ENCODE data around the gene MCC. TPM values are rescaled to one million over a fixed set of nuclear protein-coding genes. Genes with fewer than 3 reads are reported as not detected.

MCC gene
- total RNA-seq, 1 experiment from 2014 or later, result 0.41 TPM

DNA sequence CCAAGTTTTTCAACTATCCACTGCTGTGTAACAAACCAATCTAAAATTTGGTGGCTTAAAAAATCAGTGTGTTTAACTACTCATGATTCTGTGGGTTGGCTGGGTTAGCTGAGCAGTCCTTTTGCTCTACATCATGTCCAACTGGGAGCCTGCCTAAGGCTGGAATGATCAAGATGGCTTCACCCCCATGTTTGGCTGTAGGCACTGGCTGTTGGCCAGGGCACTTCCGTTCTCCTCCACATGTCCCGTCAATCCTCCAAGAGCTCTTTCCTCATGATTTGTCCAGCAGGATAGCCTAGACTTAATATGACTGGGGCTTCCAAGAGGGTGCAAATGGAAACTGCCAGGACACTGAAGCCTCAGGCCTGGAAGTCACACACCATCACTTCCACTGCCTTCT is 36.5 kb downstream of the MCC start:
- ATAC-seq (no peak), DNase-seq (ENCODE audit: low read depth, low spot score) (no peak)
- peaks cover 9% of the 10 kb centered on the region for H3K27me3 ChIP-seq (ENCODE audit: control insufficient read depth, insufficient read depth, low read length)
- ChIA-PET CTCF (no interaction called here), POLR2A (no interaction called here)
- BruUV-seq (replicated peaks), result no TSS peak
- in situ Hi-C loops (cut with HindIII; ENCODE audit: low pct_unique_long_range_greater_than_20kb, low sequenced_read_pairs), result no loop called here
- no peaks in the 10 kb centered on the region for H3K4me1 ChIP-seq (ENCODE audit: control insufficient read depth, insufficient read depth, low read length)
- no peaks in the 10 kb centered on the region for H3K36me3 ChIP-seq (ENCODE audit: control insufficient read depth, insufficient read depth, low read length)
- H3K27ac ChIP-seq (ENCODE audit: low read length), result no peak overlapping the region
- intact Hi-C loops (cut with micrococcal nuclease; ENCODE audit: unreplicated experiment), result no loop called here
- no peak overlapping the region for H3K4me3 ChIP-seq (ENCODE audit: low read depth in 2 of 2, low read length in 2 of 2)
- TF ChIP-seq POLR2AphosphoS5 (IDR thresholded peaks at IDR 0.05; ENCODE audit: low read depth, low read length) (no peak), CTCF (IDR thresholded peaks at IDR 0.05) (no peak), SIN3A (IDR thresholded peaks at IDR 0.05; ENCODE audit: borderline replicate concordance, insufficient read depth, low read depth, low read length) (no peak), TCF7L2 (IDR thresholded peaks at IDR 0.05; ENCODE audit: low read depth, low read length) (no peak)
- TF ChIP-seq, protein P1, sequence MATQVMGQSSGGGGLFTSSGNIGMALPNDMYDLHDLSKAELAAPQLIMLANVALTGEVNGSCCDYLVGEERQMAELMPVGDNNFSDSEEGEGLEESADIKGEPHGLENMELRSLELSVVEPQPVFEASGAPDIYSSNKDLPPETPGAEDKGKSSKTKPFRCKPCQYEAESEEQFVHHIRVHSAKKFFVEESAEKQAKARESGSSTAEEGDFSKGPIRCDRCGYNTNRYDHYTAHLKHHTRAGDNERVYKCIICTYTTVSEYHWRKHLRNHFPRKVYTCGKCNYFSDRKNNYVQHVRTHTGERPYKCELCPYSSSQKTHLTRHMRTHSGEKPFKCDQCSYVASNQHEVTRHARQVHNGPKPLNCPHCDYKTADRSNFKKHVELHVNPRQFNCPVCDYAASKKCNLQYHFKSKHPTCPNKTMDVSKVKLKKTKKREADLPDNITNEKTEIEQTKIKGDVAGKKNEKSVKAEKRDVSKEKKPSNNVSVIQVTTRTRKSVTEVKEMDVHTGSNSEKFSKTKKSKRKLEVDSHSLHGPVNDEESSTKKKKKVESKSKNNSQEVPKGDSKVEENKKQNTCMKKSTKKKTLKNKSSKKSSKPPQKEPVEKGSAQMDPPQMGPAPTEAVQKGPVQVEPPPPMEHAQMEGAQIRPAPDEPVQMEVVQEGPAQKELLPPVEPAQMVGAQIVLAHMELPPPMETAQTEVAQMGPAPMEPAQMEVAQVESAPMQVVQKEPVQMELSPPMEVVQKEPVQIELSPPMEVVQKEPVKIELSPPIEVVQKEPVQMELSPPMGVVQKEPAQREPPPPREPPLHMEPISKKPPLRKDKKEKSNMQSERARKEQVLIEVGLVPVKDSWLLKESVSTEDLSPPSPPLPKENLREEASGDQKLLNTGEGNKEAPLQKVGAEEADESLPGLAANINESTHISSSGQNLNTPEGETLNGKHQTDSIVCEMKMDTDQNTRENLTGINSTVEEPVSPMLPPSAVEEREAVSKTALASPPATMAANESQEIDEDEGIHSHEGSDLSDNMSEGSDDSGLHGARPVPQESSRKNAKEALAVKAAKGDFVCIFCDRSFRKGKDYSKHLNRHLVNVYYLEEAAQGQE (IDR thresholded peaks at IDR 0.05; ENCODE audit: insufficient read depth in 1 of 2, low read depth in 2 of 2, low read length in 1 of 2), result no peak
- no peaks in the 10 kb centered on the region for H3K9me3 ChIP-seq (ENCODE audit: control insufficient read depth, insufficient read depth, low read depth, low read length)

GRCh38 chr5:113450929-113451328 is 37.3 kb downstream of the MCC start:
- POLR2A ChIA-PET, result no interaction called here
- CTCF ChIA-PET, result no interaction called here

More at GRCh38 chr5:113450929-113451328, 37.3 kb downstream of the MCC start:
- in situ Hi-C loops (cut with HindIII; ENCODE audit: low pct_unique_long_range_greater_than_20kb, low sequenced_read_pairs), result no loop called here
- DNase-seq (ENCODE audit: low read depth, low spot score) (no peak), ATAC-seq (no peak)
- no peak overlapping the region for H3K27ac ChIP-seq (ENCODE audit: low read length)
- no peaks in the 10 kb centered on the region for H3K36me3 ChIP-seq (ENCODE audit: control insufficient read depth, insufficient read depth, low read length)
- H3K4me1 ChIP-seq (ENCODE audit: control insufficient read depth, insufficient read depth, low read length), result no peaks in the 10 kb centered on the region
- H3K27me3 ChIP-seq (ENCODE audit: control insufficient read depth, insufficient read depth, low read length), result peaks cover 9% of the 10 kb centered on the region
- no peaks in the 10 kb centered on the region for H3K9me3 ChIP-seq (ENCODE audit: control insufficient read depth, insufficient read depth, low read depth, low read length)
- intact Hi-C loops (cut with micrococcal nuclease; ENCODE audit: unreplicated experiment), result no loop called here
- no peak overlapping the region for H3K4me3 ChIP-seq (ENCODE audit: low read depth in 2 of 2, low read length in 2 of 2)
- BruUV-seq (replicated peaks), result no TSS peak
- TF ChIP-seq SIN3A (IDR thresholded peaks at IDR 0.05; ENCODE audit: borderline replicate concordance, insufficient read depth, low read depth, low read length), result no peak
- no peak for TF ChIP-seq POLR2AphosphoS5 (IDR thresholded peaks at IDR 0.05; ENCODE audit: low read depth, low read length)
- no peak for TF ChIP-seq TCF7L2 (IDR thresholded peaks at IDR 0.05; ENCODE audit: low read depth, low read length)
- TF ChIP-seq CTCF (IDR thresholded peaks at IDR 0.05), result no peak
- TF ChIP-seq, protein P1 (IDR thresholded peaks at IDR 0.05; ENCODE audit: insufficient read depth in 1 of 2, low read depth in 2 of 2, low read length in 1 of 2), result no peak

All from Panc1 (cell line).